K562 (cell line): ENCODE data around the gene B4GALT7. TPM values are rescaled to one million over a fixed set of nuclear protein-coding genes. Genes with fewer than 3 reads are reported as not detected.

ENCODE experiments used
- CC2D1A ChIP-seq: fragments of 450-650 bp; IDR thresholded peaks from 2 replicates; pipeline ENCODE4 v1.6.1; 2017; ENCODE audit warnings: mild to moderate bottlenecking
- E2F3 ChIP-seq: fragments of 250-450 bp; sonication (Bioruptor Pico); IDR thresholded peaks from 2 replicates; pipeline ENCODE4 v1.4.0; 2020; ENCODE audit warnings: mild to moderate bottlenecking
- FUS ChIP-seq: fragments of 200-400 bp; formaldehyde crosslinking; optimal IDR thresholded peaks from 2 replicates; pipeline ENCODE3; 2017; ENCODE audit warnings: low read depth, low read length
- GATAD2B ChIP-seq: fragments of 450-650 bp; IDR thresholded peaks from 2 replicates; pipeline ENCODE4 v1.6.1; 2017; ENCODE audit warnings: mild to moderate bottlenecking, borderline replicate concordance
- MBD1 ChIP-seq: fragments of 250-450 bp; sonication (Bioruptor Pico); IDR thresholded peaks from 2 replicates; pipeline ENCODE4 v1.8.0; 2022; ENCODE audit warnings: inconsistent platforms
- MCM3 ChIP-seq: fragments of 450-650 bp; IDR thresholded peaks from 2 replicates; pipeline ENCODE4 v1.6.1; 2016
- NR4A1 ChIP-seq, 2 experiments: fragments of 250-450 bp in 1 of 2; fragments of 450-650 bp in 1 of 2; sonication (Bioruptor Pico) in 1 of 2; IDR thresholded peaks; 2 replicates each; pipeline versions ENCODE4 v1.4.0 to v1.6.1; 2016 to 2020; ENCODE audit warnings: mild to moderate bottlenecking in 2 of 2, missing compliant biosample characterization in 1 of 2, missing genetic modification characterization in 1 of 2, moderate library complexity in 1 of 2
- PHF21A ChIP-seq: fragments of 450-650 bp; IDR thresholded peaks from 2 replicates; pipeline ENCODE4 v1.6.1; 2017; ENCODE audit warnings: low read depth, borderline replicate concordance
- POLR3G ChIP-seq: IDR thresholded peaks from 2 replicates; pipeline ENCODE4 v1.6.1; 2011; ENCODE audit not compliant: insufficient read length, insufficient replicate concordance; ENCODE audit errors: extremely low read depth
- RBM14 ChIP-seq: fragments of 200-400 bp; formaldehyde crosslinking; IDR thresholded peaks from 2 replicates; pipeline ENCODE4 v1.6.1; 2018; ENCODE audit warnings: low read depth, mild to moderate bottlenecking, low read length, moderate library complexity, borderline replicate concordance; ENCODE audit not compliant: insufficient read depth
- RBM39 ChIP-seq: fragments of 200-400 bp; formaldehyde crosslinking; optimal IDR thresholded peaks from 2 replicates; pipeline ENCODE3; 2018; ENCODE audit warnings: low read depth, low read length
- RUNX1 ChIP-seq: sonication (generic); IDR thresholded peaks from 2 replicates; pipeline ENCODE4 v1.6.1; 2016; ENCODE audit warnings: antibody characterized with exemption, low read depth
- ZBTB43 ChIP-seq: sonication (generic); formaldehyde crosslinking; IDR thresholded peaks from 2 replicates; pipeline ENCODE4 v1.8.0; 2023; ENCODE audit warnings: mild to moderate bottlenecking, missing genetic modification reagents
- ZNF121 ChIP-seq: sonication (generic); formaldehyde crosslinking; conservative IDR thresholded peaks from 2 replicates; pipeline ENCODE4 v1.8.0; 2022; ENCODE audit warnings: missing genetic modification reagents
- ZNF23 ChIP-seq: fragments of 250-450 bp; sonication (Bioruptor Pico); IDR thresholded peaks from 2 replicates; pipeline ENCODE4 v1.4.0; 2020; ENCODE audit warnings: mild to moderate bottlenecking
- ZNF280B ChIP-seq: fragments of 250-450 bp; sonication (Bioruptor Pico); IDR thresholded peaks from 2 replicates; pipeline ENCODE4 v1.5.1; 2021; ENCODE audit warnings: mild to moderate bottlenecking
- ZNF644 ChIP-seq: fragments of 200-800 bp; sonication (Bioruptor generic); IDR thresholded peaks from 2 replicates; pipeline ENCODE4 v1.6.1; 2016; ENCODE audit warnings: low read depth, missing genetic modification characterization, missing compliant biosample characterization
- ZNF830 ChIP-seq: fragments of 250-450 bp; sonication (Bioruptor Pico); IDR thresholded peaks from 2 replicates; pipeline ENCODE4 v1.5.0; 2021; ENCODE audit warnings: mild to moderate bottlenecking
- ZZZ3 ChIP-seq: fragments of 450-650 bp; IDR thresholded peaks from 2 replicates; pipeline ENCODE4 v1.6.1; 2016; ENCODE audit warnings: antibody characterized with exemption, mild to moderate bottlenecking, moderate library complexity
- polyA plus RNA-seq, 8 experiments: library from polyadenylated mRNA; depleted of rRNA in 4 of 8; stranded (reverse) in 5 of 8; unstranded in 3 of 8; fragments of >200 nt; fragmentation: Nextera tagmentation in 2 of 8; fragmentation: Illumina TruSeq in 1 of 8; extraction: Ambion mirVana in 2 of 8; extraction: Trizol in 1 of 8; gene quantifications; 2 replicates each; pipeline versions ENCODE4 v1.2.1 to v1.2.3, GENCODE V29; 2011 to 2014; ENCODE audit warnings: inconsistent platforms in 1 of 8, missing spikeins in 1 of 8
- total RNA-seq, 7 experiments: library from RNA; depleted of rRNA in 6 of 7; stranded (reverse); fragments of >200 nt in 6 of 7; fragmentation: Illumina TruSeq in 2 of 7; extraction: Trizol in 2 of 7; gene quantifications; 2 replicates each; pipeline versions ENCODE4 v1.2.1 to v1.2.3, GENCODE V29; 2011 to 2021; ENCODE audit warnings: low replicate concordance in 1 of 7
- TF ChIP-seq, protein P1 (sequence below): fragments of 250-450 bp; sonication (Bioruptor Pico); IDR thresholded peaks from 2 replicates; pipeline ENCODE4 v1.4.0; 2020; ENCODE audit warnings: borderline replicate concordance

Gene B4GALT7
- total and polyA plus RNA-seq, 9 of the 15 experiments (the other 6 are each of a cell fraction or from before 2014, with no cell fraction given) = 0.34 to 17.7 (median 9.1) TPM

DNA sequence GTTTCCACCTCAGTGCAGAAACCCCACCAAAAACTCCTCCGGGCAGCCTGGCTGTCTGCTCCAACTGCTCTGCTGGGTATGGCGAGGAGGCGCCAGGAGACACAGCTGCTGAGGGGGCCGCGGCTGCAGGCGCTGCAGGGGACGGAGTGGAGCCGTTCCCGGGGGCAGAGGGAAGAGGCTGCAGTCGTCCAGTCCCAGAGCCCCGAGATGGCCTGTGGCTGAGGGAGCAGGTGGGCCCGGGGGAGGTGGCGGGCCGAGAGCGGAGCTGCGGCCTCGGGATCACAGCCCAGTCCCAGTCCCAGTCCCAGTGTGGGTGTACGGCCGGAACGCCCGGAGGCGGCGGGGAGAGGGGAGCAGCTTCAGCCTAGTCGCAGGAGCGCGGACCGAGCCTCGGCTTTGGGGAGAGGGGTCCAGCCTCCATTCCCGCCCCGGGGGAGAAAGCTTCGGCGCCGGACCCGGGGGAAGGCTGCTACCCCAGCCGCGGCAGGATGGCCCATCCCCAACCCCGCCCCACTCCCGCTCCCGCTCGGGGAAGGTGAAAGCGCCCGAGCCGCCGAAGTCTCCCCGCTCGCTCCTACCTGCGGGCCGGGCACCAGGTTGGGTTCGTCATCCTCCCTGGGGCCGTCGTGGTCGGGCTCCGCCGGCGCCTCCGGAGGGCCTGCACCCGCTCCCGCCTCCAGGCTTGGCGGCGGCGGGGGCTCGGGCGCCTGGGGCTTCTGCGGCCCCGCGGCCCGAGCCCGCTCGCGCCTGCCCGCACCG lies 46.1 kb upstream of the B4GALT7 start (continued):
- TF ChIP-seq MBD1 (CRISPR knock-in tag) (no peak), NR4A1 (CRISPR knock-in tag; IDR thresholded peaks at IDR 0.05) (no peak), NR4A1 (tag; IDR thresholded peaks at IDR 0.05) (no peak), E2F3 (no peak), ZBTB43 (CRISPR knock-in tag) (0 out of 2 replicates have a peak, but pooled peaks have one; percentile 24), RUNX1 (no peak), ZNF121 (no peak), PHF21A (no peak), GATAD2B (no peak; the same call in 1 of the 2 replicates), POLR3G (no peak), ZZZ3 (no peak), MCM3 (no peak), FUS (no peak), CC2D1A (peak; percentile 63; the same call in 1 of the 2 replicates), RBM39 (no peak), RBM14 (no peak), ZNF23 (CRISPR knock-in tag) (no peak), ZNF280B (CRISPR knock-in tag) (no peak), ZNF644 (tag) (no peak), ZNF830 (CRISPR knock-in tag) (no peak)
- TF ChIP-seq, protein P1, sequence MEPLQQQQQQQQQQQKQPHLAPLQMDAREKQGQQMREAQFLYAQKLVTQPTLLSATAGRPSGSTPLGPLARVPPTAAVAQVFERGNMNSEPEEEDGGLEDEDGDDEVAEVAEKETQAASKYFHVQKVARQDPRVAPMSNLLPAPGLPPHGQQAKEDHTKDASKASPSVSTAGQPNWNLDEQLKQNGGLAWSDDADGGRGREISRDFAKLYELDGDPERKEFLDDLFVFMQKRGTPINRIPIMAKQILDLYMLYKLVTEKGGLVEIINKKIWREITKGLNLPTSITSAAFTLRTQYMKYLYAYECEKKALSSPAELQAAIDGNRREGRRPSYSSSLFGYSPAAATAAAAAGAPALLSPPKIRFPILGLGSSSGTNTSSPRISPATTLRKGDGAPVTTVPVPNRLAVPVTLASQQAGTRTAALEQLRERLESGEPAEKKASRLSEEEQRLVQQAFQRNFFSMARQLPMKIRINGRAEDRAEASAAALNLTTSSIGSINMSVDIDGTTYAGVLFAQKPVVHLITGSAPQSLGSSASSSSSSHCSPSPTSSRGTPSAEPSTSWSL (CRISPR knock-in tag) = no peak
